ENCODE results near the gene IRF1. TPM values are rescaled to one million over a fixed set of nuclear protein-coding genes. Genes with fewer than 3 reads are reported as not detected.

IRF1 gene
- total and polyA plus RNA-seq, 2 donors: 34.7 to 47.7 TPM

DNA sequence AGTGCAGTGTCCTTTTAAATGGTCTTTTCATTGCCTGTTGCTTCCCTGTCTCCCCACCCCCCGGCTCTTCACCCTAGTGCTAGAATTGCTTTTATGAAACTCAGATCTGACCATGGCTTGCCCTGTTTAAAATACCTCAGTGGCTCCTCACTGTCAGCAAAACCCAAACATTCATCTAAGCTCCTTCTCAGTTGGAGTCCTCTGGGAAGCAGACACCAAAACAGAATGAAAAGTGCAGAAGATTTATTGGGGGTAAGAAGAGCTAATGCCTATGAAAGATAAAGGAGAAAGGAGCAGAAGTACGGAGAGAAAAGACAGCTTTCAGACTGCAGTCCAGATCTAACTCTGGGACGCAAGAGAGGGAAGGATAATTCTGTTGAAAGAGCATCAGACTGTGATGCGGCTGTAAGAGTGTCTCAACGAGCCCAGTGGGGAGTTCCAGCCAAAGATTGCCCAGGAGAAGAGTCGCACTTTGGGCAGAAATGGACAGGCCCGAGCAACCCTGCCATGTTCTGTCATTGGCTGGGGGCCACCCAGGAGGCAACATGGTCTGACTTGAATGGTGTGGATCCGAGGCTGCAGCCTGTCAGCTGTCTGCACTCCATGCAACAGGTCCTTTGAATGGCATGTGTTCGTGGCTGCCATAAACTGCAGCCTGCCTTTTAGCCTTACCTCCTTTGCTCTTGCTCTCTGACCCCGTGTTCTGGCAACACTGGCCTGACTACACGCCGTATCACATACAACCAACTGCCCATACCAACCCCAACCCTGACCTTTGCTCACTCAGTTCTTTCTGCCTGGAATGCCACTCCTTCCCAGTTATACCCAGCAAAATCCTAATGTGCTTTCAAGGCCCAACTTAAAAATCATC lies 55.9 kb downstream of the IRF1 start:
- Histone ChIP-seq H3K4me3 (ENCODE audit: low read length in 2 of 2) (no peak overlapping the region), H3K4me1 (ENCODE audit: control insufficient read depth in 2 of 2, insufficient read depth in 2 of 2, low read length in 2 of 2) (peaks cover 49 to 84% of the 10 kb centered on the region in 2 donors), H3K27me3 (ENCODE audit: control insufficient read depth in 2 of 2, insufficient read depth in 1 of 2, low read length in 1 of 2) (no peaks in the 10 kb centered on the region), H3K9me3 (ENCODE audit: control insufficient read depth in 2 of 2, insufficient read depth in 1 of 2, low read length in 1 of 2) (no peaks in the 10 kb centered on the region), H3K27ac (ENCODE audit: low read depth in 1 of 2, low read length in 1 of 2) (peak overlapping the region in 1 of 2 donors; percentile 46), H3K36me3 (ENCODE audit: control insufficient read depth in 2 of 2, insufficient read depth in 2 of 2, low read length in 1 of 2) (peaks cover 2 to 32% of the 10 kb centered on the region in 2 donors)
- 91% methylated on average over 12 of the region's 12 CpGs for WGBS
- DNase-seq (ENCODE audit: low read depth in 6 of 9, low spot score in 9 of 9): no peak

DNA sequence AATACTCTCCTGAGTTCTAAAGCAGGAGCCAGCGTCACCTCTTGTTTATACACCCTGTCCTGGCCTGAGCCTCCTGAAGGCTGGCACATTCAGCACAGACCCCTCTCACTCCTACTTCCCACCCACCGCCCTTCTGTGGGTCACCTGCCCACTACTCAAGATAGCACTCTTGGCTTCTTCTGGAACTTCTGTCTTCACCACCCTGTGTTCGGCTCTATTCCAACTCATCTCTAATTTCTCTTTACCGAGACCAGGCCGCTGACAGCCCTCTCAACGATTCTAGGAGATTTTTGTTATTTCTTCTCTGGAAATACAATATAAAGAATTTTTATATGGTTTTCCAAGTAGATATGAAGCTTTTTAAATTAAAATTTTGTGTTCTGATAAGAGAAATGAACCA lies 57.4 kb downstream of the IRF1 start:
- peaks cover 5 to 38% of the 10 kb centered on the region in 2 donors for H3K36me3 ChIP-seq (ENCODE audit: control insufficient read depth in 2 of 2, insufficient read depth in 2 of 2, low read length in 1 of 2)
- peak overlapping the region in 1 of 2 donors; percentile 15 for H3K27ac ChIP-seq (ENCODE audit: low read depth in 1 of 2, low read length in 1 of 2)
- H3K4me3 ChIP-seq (ENCODE audit: low read length in 2 of 2): no peak overlapping the region
- WGBS: 96% methylated on average over 6 of the region's 6 CpGs
- DNase-seq (ENCODE audit: low read depth in 6 of 9, low spot score in 9 of 9): no peak
- H3K4me1 ChIP-seq (ENCODE audit: control insufficient read depth in 2 of 2, insufficient read depth in 2 of 2, low read length in 2 of 2): peaks cover 49 to 84% of the 10 kb centered on the region in 2 donors
- H3K27me3 ChIP-seq (ENCODE audit: control insufficient read depth in 2 of 2, insufficient read depth in 1 of 2, low read length in 1 of 2): no peaks in the 10 kb centered on the region
- H3K9me3 ChIP-seq (ENCODE audit: control insufficient read depth in 2 of 2, insufficient read depth in 1 of 2, low read length in 1 of 2): no peaks in the 10 kb centered on the region

DNA sequence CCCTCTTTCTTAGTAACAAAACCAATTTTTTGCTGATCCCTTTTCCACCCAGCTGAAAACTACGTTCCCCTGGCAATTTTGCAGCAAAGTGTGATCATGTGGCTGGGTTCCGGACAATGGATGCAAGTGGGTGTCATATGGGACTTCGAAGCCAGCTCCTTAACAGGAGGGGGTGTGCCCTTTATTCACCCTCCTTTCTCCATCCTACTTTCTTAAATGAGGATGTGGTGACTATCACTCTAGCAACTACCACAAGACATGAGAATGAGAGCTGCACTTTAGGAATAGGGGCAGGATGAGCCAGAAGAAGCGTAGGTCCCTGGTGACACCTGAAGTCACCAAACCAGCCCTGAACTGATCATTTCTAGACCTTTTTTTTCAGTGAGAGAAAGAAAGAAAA lies 58.9 kb downstream of the IRF1 start:
- Histone ChIP-seq H3K4me1 (ENCODE audit: control insufficient read depth in 2 of 2, insufficient read depth in 2 of 2, low read length in 2 of 2) (peaks cover 51 to 84% of the 10 kb centered on the region in 2 donors), H3K27me3 (ENCODE audit: control insufficient read depth in 2 of 2, insufficient read depth in 1 of 2, low read length in 1 of 2) (no peaks in the 10 kb centered on the region), H3K27ac (ENCODE audit: low read depth in 1 of 2, low read length in 1 of 2) (peak overlapping the region in 1 of 2 donors; percentile 71), H3K4me3 (ENCODE audit: low read length in 2 of 2) (no peak overlapping the region), H3K9me3 (ENCODE audit: control insufficient read depth in 2 of 2, insufficient read depth in 1 of 2, low read length in 1 of 2) (no peaks in the 10 kb centered on the region), H3K36me3 (ENCODE audit: control insufficient read depth in 2 of 2, insufficient read depth in 2 of 2, low read length in 1 of 2) (peaks cover 5 to 41% of the 10 kb centered on the region in 2 donors)
- DNase-seq (ENCODE audit: low read depth in 6 of 9, low spot score in 9 of 9): peak in 1 of 9 donors; percentile 44
- whole genome bisulfite sequencing: 84% methylated on average over 4 of the region's 4 CpGs

Other genes starting within 250 kb of the IRF1 start
- gene PDLIM4, start 233.1 kb downstream of the IRF1 start, total RNA-seq: 10.0 TPM
- gene PDLIM4, start 233.1 kb downstream of the IRF1 start, polyA plus RNA-seq: 38.4 TPM
- gene SLC22A4, start 196.4 kb downstream of the IRF1 start, total RNA-seq: 0.66 TPM
- gene SLC22A4, start 196.4 kb downstream of the IRF1 start, polyA plus RNA-seq: 3.0 TPM
- gene SLC22A5, start 121.1 kb downstream of the IRF1 start, total RNA-seq: 1.4 TPM
- 25.4 TPM for gene SLC22A5, start 121.1 kb downstream of the IRF1 start, polyA plus RNA-seq
- not detected for gene IL5, start 52.7 kb upstream of the IRF1 start, total RNA-seq
- 0.43 TPM for gene IL5, start 52.7 kb upstream of the IRF1 start, polyA plus RNA-seq
- 17.6 TPM for gene RAD50, start 66.2 kb upstream of the IRF1 start, total RNA-seq
- gene RAD50, start 66.2 kb upstream of the IRF1 start, polyA plus RNA-seq: 8.9 TPM
- gene IL13, start 167.4 kb upstream of the IRF1 start, total RNA-seq: 0.42 TPM
- 1.0 TPM for gene IL13, start 167.4 kb upstream of the IRF1 start, polyA plus RNA-seq
- gene IL4, start 183.2 kb upstream of the IRF1 start, total RNA-seq: 4.5 TPM
- 0.59 TPM for gene IL4, start 183.2 kb upstream of the IRF1 start, polyA plus RNA-seq
- 9.9 TPM for gene KIF3A, start 246.8 kb upstream of the IRF1 start, total RNA-seq
- gene KIF3A, start 246.8 kb upstream of the IRF1 start, polyA plus RNA-seq: 6.6 TPM

All from thymus (tissue), 11 donors.